ENCODE results near the gene ANKHD1. TPM values are rescaled to one million over a fixed set of nuclear protein-coding genes. Genes with fewer than 3 reads are reported as not detected.

ANKHD1 gene
- total and polyA plus RNA-seq, 8 donors, result 104 to 148 (median 136) TPM

DNA sequence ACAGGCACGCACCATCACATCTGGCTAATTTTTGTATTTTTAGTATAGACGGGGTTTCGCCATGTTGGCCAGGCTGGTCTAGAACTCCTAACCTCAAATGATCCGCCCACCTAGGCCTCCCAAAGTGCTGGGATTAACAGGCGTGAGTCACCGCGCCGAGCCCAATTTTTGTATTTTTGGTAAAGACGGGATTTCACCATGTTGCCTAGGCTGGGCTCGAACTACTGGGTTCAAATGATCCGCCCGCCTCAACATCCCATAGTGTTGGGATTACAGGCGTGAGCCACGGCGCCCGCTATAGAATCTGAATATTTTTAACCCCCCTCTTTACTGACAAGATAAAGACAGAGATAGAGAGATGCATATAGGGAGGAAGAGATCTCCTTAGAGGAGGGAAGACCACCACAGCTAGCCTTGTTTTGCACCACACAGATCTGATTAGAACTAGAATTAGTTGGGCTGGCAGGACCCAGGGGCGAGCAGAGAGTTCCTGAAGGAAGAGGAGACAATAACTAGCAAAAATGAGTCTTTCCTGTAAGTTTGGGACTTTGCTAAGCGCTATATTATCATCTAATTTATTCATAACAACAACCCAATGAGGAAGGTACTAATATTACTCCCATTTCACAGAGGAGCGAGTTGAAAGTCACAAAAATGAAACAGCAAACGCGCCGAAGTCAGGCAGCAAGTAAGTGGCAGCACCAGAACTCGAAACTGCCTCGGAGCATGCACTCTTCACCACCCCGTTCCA lies 1.5 kb upstream of the ANKHD1 start:
- Histone ChIP-seq H3K4me3 (peak overlapping the region; percentile 82 to 96), H3K27me3 (no peaks in the 10 kb centered on the region), H3K4me1 (peaks cover 26 to 28% of the 10 kb centered on the region in 2 donors), H3K9me3 (no peaks in the 10 kb centered on the region), H3K36me3 (no peaks in the 10 kb centered on the region), H3K27ac (peak overlapping the region; percentile 85 to 98)
- no peak for TF ChIP-seq CTCF (IDR thresholded peaks at IDR 0.05)
- ATAC-seq (no peak), DNase-seq (no peak)
- intact Hi-C loops (cut with DNase I), result no loop called here

GRCh38 chr5:140400730-140401361 lies 787 bp upstream of the ANKHD1 start:
- H3K36me3 ChIP-seq, result peaks cover 0 to 7% of the 10 kb centered on the region in 2 donors
- H3K4me1 ChIP-seq, result peaks cover 27 to 34% of the 10 kb centered on the region in 2 donors
- peak overlapping the region; percentile 82 to 96 for H3K4me3 ChIP-seq
- DNase-seq, result peak; percentile 94 to 96 (median 95)
- H3K27me3 ChIP-seq, result no peaks in the 10 kb centered on the region
- intact Hi-C loops (cut with DNase I), result no loop called here
- H3K27ac ChIP-seq, result peak overlapping the region; percentile 85 to 98
- peak in 1 of 2 donors; percentile 16 for TF ChIP-seq CTCF (IDR thresholded peaks at IDR 0.05)
- no peaks in the 10 kb centered on the region for H3K9me3 ChIP-seq
- peak; percentile 87 for ATAC-seq

DNA sequence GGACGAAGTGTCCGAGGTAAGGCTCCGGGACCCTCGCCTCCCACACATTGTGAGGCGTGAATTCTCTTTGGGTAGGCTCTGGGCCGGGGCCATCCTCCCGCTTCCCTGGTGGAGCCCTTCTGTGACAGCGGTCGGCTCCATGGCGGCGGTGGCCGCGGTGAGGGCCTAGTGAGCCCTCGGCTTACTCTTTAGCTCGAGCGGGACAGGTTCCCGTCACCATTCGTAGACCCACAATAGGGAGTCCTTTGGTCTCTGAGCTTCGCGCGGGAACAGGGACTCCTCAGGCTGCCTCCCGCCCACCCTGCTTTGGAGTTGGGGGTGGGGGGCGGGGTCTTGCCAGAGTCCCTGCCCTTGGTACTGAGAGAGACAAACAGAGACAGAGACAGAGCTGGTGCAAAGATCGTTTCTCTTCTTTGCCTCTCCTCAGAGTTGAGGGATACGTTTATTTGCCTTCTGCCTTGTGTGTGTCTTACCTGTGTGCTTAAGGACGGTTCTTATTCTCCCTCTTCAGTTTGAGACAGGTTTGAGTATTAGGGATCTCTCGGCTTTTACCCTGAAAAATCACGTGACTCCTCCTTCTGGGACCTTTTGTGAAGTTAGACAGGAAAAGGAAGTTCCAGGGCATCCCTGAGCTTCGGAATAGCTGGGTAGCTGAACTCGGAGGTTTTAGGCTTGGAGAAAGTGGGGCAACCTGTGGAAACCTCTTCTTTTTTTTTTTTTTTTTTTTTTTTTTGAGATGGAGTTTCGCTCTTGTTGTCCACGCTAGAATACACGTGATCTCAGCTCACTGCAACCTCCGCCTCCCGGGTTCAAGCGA lies 833 bp downstream of the ANKHD1 start:
- Histone ChIP-seq H3K4me1 (peaks cover 27 to 49% of the 10 kb centered on the region in 2 donors), H3K36me3 (peaks cover 0 to 23% of the 10 kb centered on the region in 2 donors), H3K27me3 (no peaks in the 10 kb centered on the region), H3K9me3 (no peaks in the 10 kb centered on the region), H3K4me3 (peak overlapping the region; percentile 90 to 96), H3K27ac (peak overlapping the region; percentile 90 to 98)
- peak; percentile 2 for ATAC-seq
- DNase-seq, result peak; percentile 37 to 85 (median 54)
- TF ChIP-seq CTCF (IDR thresholded peaks at IDR 0.05), result no peak
- intact Hi-C loops (cut with DNase I), result no loop called here

GRCh38 chr5:140403613-140404012 lies 2.0 kb downstream of the ANKHD1 start:
- Histone ChIP-seq H3K4me3 (peak overlapping the region in 1 of 2 donors; percentile 96), H3K4me1 (peaks cover 27 to 60% of the 10 kb centered on the region in 2 donors), H3K27ac (no peak overlapping the region), H3K27me3 (no peaks in the 10 kb centered on the region), H3K9me3 (no peaks in the 10 kb centered on the region), H3K36me3 (peaks cover 0 to 23% of the 10 kb centered on the region in 2 donors)
- intact Hi-C loops (cut with DNase I), result no loop called here
- no peak for TF ChIP-seq CTCF (IDR thresholded peaks at IDR 0.05)
- no peak for ATAC-seq
- DNase-seq, result no peak

Data from left lung (tissue), 10 donors.